K562 (cell line): ENCODE measurements around the gene PLOD1. TPM values are rescaled to one million over a fixed set of nuclear protein-coding genes. Genes with fewer than 3 reads are reported as not detected.

Experiments used
- CREM ChIP-seq: IDR thresholded peaks from 2 replicates; pipeline ENCODE4 v1.6.1; 2014; ENCODE audit warnings: antibody characterized with exemption, low read depth
- NR2F6 ChIP-seq: fragments of 450-650 bp; formaldehyde crosslinking; IDR thresholded peaks from 2 replicates; pipeline ENCODE4 v1.4.0; 2020; ENCODE audit warnings: mild to moderate bottlenecking
- PHTF2 ChIP-seq: fragments of 250-450 bp; sonication (Bioruptor Pico); IDR thresholded peaks from 2 replicates; pipeline ENCODE4 v1.5.0; 2021; ENCODE audit warnings: mild to moderate bottlenecking
- ZZZ3 ChIP-seq: fragments of 450-650 bp; IDR thresholded peaks from 2 replicates; pipeline ENCODE4 v1.6.1; 2016; ENCODE audit warnings: antibody characterized with exemption, mild to moderate bottlenecking, moderate library complexity
- polyA plus RNA-seq, 8 experiments: library from polyadenylated mRNA; depleted of rRNA in 4 of 8; stranded (reverse) in 5 of 8; unstranded in 3 of 8; fragments of >200 nt; fragmentation: Nextera tagmentation in 2 of 8; fragmentation: Illumina TruSeq in 1 of 8; extraction: Ambion mirVana in 2 of 8; extraction: Trizol in 1 of 8; gene quantifications; 2 replicates each; pipeline versions ENCODE4 v1.2.1 to v1.2.3, GENCODE V29; 2011 to 2014; ENCODE audit warnings: inconsistent platforms in 1 of 8, missing spikeins in 1 of 8
- total RNA-seq, 7 experiments: library from RNA; depleted of rRNA in 6 of 7; stranded (reverse); fragments of >200 nt in 6 of 7; fragmentation: Illumina TruSeq in 2 of 7; extraction: Trizol in 2 of 7; gene quantifications; 2 replicates each; pipeline versions ENCODE4 v1.2.1 to v1.2.3, GENCODE V29; 2011 to 2021; ENCODE audit warnings: low replicate concordance in 1 of 7
- TF ChIP-seq, protein P1 (sequence below): fragments of 450-650 bp; IDR thresholded peaks from 2 replicates; pipeline ENCODE4 v1.6.1; 2016; ENCODE audit warnings: low read depth
- TF ChIP-seq, protein P2 (sequence below): fragments of 250-450 bp; sonication (Bioruptor Pico); IDR thresholded peaks from 2 replicates; pipeline ENCODE4 v1.5.0; 2020; ENCODE audit warnings: mild to moderate bottlenecking
- TF ChIP-seq, protein P3 (sequence below): sonication (generic); formaldehyde crosslinking; IDR thresholded peaks from 2 replicates; pipeline ENCODE4 v1.8.0; 2022; ENCODE audit warnings: mild to moderate bottlenecking, missing genetic modification reagents

Gene PLOD1
- total and polyA plus RNA-seq, 9 of the 15 experiments (the other 6 are each of a cell fraction or from before 2014, with no cell fraction given): 16.6 to 90.8 (median 52.7) TPM

DNA sequence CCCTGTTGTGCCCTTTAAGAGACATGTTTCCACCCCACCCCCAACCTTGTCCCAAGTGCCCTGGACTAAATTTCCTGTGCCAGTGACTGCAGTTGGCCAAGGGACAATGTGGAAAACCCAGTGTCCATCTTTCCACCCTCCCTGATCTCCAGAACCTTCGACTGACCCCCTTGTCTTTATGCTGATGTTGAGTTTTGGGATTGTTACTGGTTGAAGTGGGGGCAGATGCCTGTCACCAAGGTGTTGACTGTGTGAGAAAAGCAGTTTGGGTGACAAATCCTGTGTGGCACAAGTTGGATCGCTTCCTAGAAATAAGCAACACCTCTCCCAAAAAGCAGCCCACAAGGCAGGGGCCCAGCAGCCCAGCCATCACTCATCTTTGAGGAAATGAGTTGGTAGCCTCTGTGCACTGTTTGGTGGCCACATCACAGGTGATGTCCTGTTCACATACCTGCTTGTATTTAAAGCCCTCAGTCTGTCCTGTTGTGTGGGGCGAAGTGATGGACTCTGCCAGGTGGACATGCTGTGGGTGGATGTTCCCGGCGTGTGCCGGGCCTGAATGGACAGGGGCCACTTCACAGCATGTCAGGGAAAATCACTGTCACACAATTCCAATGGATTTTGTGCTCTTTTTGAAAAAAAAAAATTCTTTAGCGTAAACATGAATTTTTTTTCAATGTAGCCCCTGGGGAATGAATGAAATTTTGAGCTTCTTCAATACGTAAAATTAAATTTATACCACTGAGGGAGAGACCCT, 78.2 kb downstream of the PLOD1 start (continued):
- TF ChIP-seq CREM (no peak), NR2F6 (no peak), ZZZ3 (no peak), PHTF2 (CRISPR knock-in tag) (no peak)
- TF ChIP-seq, protein P1, sequence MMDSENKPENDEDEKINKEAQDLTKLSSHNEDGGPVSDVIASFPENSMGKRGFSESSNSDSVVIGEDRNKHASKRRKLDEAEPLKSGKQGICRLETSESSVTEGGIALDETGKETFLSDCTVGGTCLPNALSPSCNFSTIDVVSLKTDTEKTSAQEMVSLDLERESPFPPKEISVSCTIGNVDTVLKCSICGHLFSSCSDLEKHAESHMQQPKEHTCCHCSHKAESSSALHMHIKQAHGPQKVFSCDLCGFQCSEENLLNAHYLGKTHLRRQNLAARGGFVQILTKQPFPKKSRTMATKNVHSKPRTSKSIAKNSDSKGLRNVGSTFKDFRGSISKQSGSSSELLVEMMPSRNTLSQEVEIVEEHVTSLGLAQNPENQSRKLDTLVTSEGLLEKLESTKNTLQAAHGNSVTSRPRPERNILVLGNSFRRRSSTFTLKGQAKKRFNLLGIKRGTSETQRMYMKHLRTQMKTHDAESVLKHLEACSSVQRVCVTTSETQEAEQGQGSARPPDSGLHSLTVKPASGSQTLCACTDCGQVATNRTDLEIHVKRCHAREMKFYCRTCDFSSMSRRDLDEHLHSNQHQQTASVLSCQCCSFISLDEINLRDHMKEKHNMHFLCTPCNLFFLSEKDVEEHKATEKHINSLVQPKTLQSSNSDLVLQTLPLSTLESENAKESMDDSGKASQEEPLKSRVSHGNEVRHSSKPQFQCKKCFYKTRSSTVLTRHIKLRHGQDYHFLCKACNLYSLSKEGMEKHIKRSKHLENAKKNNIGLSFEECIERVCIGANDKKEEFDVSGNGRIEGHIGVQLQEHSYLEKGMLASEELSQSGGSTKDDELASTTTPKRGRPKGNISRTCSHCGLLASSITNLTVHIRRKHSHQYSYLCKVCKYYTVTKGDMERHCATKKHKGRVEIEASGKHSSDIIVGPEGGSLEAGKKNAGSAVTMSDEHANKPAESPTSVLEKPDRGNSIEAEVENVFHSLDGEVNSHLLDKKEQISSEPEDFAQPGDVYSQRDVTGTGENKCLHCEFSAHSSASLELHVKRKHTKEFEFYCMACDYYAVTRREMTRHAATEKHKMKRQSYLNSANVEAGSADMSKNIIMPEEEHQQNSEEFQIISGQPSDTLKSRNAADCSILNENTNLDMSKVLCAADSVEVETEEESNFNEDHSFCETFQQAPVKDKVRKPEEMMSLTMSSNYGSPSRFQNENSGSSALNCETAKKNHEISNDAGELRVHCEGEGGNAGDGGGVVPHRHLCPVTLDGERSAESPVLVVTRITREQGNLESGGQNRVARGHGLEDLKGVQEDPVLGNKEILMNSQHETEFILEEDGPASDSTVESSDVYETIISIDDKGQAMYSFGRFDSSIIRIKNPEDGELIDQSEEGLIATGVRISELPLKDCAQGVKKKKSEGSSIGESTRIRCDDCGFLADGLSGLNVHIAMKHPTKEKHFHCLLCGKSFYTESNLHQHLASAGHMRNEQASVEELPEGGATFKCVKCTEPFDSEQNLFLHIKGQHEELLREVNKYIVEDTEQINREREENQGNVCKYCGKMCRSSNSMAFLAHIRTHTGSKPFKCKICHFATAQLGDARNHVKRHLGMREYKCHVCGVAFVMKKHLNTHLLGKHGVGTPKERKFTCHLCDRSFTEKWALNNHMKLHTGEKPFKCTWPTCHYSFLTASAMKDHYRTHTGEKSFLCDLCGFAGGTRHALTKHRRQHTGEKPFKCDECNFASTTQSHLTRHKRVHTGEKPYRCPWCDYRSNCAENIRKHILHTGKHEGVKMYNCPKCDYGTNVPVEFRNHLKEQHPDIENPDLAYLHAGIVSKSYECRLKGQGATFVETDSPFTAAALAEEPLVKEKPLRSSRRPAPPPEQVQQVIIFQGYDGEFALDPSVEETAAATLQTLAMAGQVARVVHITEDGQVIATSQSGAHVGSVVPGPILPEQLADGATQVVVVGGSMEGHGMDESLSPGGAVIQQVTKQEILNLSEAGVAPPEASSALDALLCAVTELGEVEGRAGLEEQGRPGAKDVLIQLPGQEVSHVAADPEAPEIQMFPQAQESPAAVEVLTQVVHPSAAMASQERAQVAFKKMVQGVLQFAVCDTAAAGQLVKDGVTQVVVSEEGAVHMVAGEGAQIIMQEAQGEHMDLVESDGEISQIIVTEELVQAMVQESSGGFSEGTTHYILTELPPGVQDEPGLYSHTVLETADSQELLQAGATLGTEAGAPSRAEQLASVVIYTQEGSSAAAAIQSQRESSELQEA: no peak
- TF ChIP-seq, protein P2, sequence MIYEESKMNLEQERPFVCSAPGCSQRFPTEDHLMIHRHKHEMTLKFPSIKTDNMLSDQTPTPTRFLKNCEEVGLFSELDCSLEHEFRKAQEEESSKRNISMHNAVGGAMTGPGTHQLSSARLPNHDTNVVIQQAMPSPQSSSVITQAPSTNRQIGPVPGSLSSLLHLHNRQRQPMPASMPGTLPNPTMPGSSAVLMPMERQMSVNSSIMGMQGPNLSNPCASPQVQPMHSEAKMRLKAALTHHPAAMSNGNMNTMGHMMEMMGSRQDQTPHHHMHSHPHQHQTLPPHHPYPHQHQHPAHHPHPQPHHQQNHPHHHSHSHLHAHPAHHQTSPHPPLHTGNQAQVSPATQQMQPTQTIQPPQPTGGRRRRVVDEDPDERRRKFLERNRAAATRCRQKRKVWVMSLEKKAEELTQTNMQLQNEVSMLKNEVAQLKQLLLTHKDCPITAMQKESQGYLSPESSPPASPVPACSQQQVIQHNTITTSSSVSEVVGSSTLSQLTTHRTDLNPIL (CRISPR knock-in tag): no peak
- TF ChIP-seq, protein P3, sequence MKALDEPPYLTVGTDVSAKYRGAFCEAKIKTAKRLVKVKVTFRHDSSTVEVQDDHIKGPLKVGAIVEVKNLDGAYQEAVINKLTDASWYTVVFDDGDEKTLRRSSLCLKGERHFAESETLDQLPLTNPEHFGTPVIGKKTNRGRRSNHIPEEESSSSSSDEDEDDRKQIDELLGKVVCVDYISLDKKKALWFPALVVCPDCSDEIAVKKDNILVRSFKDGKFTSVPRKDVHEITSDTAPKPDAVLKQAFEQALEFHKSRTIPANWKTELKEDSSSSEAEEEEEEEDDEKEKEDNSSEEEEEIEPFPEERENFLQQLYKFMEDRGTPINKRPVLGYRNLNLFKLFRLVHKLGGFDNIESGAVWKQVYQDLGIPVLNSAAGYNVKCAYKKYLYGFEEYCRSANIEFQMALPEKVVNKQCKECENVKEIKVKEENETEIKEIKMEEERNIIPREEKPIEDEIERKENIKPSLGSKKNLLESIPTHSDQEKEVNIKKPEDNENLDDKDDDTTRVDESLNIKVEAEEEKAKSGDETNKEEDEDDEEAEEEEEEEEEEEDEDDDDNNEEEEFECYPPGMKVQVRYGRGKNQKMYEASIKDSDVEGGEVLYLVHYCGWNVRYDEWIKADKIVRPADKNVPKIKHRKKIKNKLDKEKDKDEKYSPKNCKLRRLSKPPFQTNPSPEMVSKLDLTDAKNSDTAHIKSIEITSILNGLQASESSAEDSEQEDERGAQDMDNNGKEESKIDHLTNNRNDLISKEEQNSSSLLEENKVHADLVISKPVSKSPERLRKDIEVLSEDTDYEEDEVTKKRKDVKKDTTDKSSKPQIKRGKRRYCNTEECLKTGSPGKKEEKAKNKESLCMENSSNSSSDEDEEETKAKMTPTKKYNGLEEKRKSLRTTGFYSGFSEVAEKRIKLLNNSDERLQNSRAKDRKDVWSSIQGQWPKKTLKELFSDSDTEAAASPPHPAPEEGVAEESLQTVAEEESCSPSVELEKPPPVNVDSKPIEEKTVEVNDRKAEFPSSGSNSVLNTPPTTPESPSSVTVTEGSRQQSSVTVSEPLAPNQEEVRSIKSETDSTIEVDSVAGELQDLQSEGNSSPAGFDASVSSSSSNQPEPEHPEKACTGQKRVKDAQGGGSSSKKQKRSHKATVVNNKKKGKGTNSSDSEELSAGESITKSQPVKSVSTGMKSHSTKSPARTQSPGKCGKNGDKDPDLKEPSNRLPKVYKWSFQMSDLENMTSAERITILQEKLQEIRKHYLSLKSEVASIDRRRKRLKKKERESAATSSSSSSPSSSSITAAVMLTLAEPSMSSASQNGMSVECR (CRISPR knock-in tag): no peak
